Ascending aorta (tissue), 2 donors: ENCODE data around the gene KRTAP19-6. TPM values are rescaled to one million over a fixed set of nuclear protein-coding genes. Genes with fewer than 3 reads are reported as not detected.

Experiments used
- DNase-seq, 2 donors: peaks; one replicate each; pipeline ENCODE4 v3.0.0-alpha.2; 2019; ENCODE audit warnings: low spot score in 2 of 2
- H3K27ac ChIP-seq, 2 donors: fragments of 200-600 bp; sonication (generic); one replicate each; pipeline ENCODE4 v1.5.1; 2016 to 2017; ENCODE audit warnings: mild to moderate bottlenecking in 1 of 2
- H3K27me3 ChIP-seq: fragments of 200-600 bp; sonication (generic); one replicate; pipeline ENCODE4 v1.5.1; 2017
- H3K36me3 ChIP-seq, 2 donors: fragments of 200-600 bp; sonication (generic); one replicate each; pipeline ENCODE4 v1.5.1; 2016
- H3K4me1 ChIP-seq, 2 donors: fragments of 200-600 bp; sonication (generic); one replicate each; pipeline ENCODE4 v1.5.1; 2016 to 2017; ENCODE audit warnings: mild to moderate bottlenecking in 1 of 2
- H3K4me3 ChIP-seq, 2 donors: fragments of 200-600 bp; sonication (generic); one replicate each; pipeline ENCODE4 v1.5.1; 2016 to 2017; ENCODE audit warnings: mild to moderate bottlenecking in 1 of 2
- H3K9me3 ChIP-seq, 2 donors: fragments of 200-600 bp; sonication (generic); one replicate each; pipeline ENCODE4 v1.5.1; 2016
- CTCF ChIP-seq, 3 experiments: fragments of 200-600 bp in 2 of 3; fragments of 450-650 bp in 1 of 3; sonication (generic) in 2 of 3; IDR thresholded peaks; one replicate each; pipeline ENCODE4 v1.5.1; 2016 to 2019; ENCODE audit warnings: antibody characterized with exemption in 3 of 3, mild to moderate bottlenecking in 1 of 3, moderate library complexity in 1 of 3
- intact Hi-C: fragments of 100-400 bp; cut with DNase I; formaldehyde crosslinking; loops from one replicate; pipeline ENCODE4 v1.15.1; 2023
- total RNA-seq: library from RNA; depleted of rRNA; stranded (reverse); fragments of >200 nt; gene quantifications from one replicate; pipeline ENCODE4 v1.1.0, GENCODE V29; 2016

Gene KRTAP19-6
- total RNA-seq, 1 donor from 2014 or later: not detected

- Histone ChIP-seq H3K27ac (no peak overlapping the region), H3K9me3 (no peaks in the 10 kb centered on the region), H3K4me3 (no peak overlapping the region), H3K4me1 (no peaks in the 10 kb centered on the region), H3K27me3 (no peaks in the 10 kb centered on the region), H3K36me3 (no peaks in the 10 kb centered on the region)
- TF ChIP-seq CTCF (IDR thresholded peaks at IDR 0.05): no peak
- intact Hi-C loops: no loop called here
- DNase-seq: no peak
Measured at GRCh38 chr21:30567617-30568016, 26.0 kb upstream of the KRTAP19-6 start.

GRCh38 chr21:30563630-30564029 is 22.0 kb upstream of the KRTAP19-6 start:
- no peaks in the 10 kb centered on the region for H3K27me3 ChIP-seq
- no peaks in the 10 kb centered on the region for H3K4me1 ChIP-seq
- no peak overlapping the region for H3K4me3 ChIP-seq
- DNase-seq: no peak
- no peaks in the 10 kb centered on the region for H3K9me3 ChIP-seq
- H3K27ac ChIP-seq: no peak overlapping the region
- H3K36me3 ChIP-seq: no peaks in the 10 kb centered on the region
- intact Hi-C loops: no loop called here
- no peak for TF ChIP-seq CTCF (IDR thresholded peaks at IDR 0.05)

GRCh38 chr21:30563072-30563471 is 21.4 kb upstream of the KRTAP19-6 start:
- Histone ChIP-seq H3K36me3 (no peaks in the 10 kb centered on the region), H3K4me1 (no peaks in the 10 kb centered on the region), H3K27ac (no peak overlapping the region), H3K4me3 (no peak overlapping the region), H3K9me3 (no peaks in the 10 kb centered on the region), H3K27me3 (no peaks in the 10 kb centered on the region)
- TF ChIP-seq CTCF (IDR thresholded peaks at IDR 0.05): no peak
- no peak for DNase-seq
- intact Hi-C loops: no loop called here

GRCh38 chr21:30561957-30562356 is 20.3 kb upstream of the KRTAP19-6 start:
- H3K36me3 ChIP-seq: no peaks in the 10 kb centered on the region
- H3K27ac ChIP-seq: no peak overlapping the region
- no peaks in the 10 kb centered on the region for H3K27me3 ChIP-seq
- no peak for DNase-seq
- H3K4me1 ChIP-seq: no peaks in the 10 kb centered on the region
- intact Hi-C loops: no loop called here
- H3K4me3 ChIP-seq: no peak overlapping the region
- no peak for TF ChIP-seq CTCF (IDR thresholded peaks at IDR 0.05)
- H3K9me3 ChIP-seq: no peaks in the 10 kb centered on the region

- no peaks in the 10 kb centered on the region for H3K9me3 ChIP-seq
- no peak within 1 kb of the TSS for H3K4me3 ChIP-seq
- no peaks in the 10 kb centered on the region for H3K36me3 ChIP-seq
- no peaks in the 10 kb centered on the region for H3K27me3 ChIP-seq
- no peak within 1 kb of the TSS for H3K27ac ChIP-seq
- DNase-seq: no peak
- TF ChIP-seq CTCF (IDR thresholded peaks at IDR 0.05): no peak
- H3K4me1 ChIP-seq: no peaks in the 10 kb centered on the region
- intact Hi-C loops: no loop called here
Measured at GRCh38 chr21:30561264-30561895, 19.7 kb upstream of the KRTAP19-6 start, which contains the start of gene KRTAP19-7. TSS of gene KRTAP19-7 (minus strand) at chr21:30561314. CDS start at chr21:30561289, 25 bp downstream.

- intact Hi-C loops: no loop called here
- no peak overlapping the region for H3K4me3 ChIP-seq
- no peaks in the 10 kb centered on the region for H3K9me3 ChIP-seq
- DNase-seq: no peak
- H3K27me3 ChIP-seq: no peaks in the 10 kb centered on the region
- no peaks in the 10 kb centered on the region for H3K4me1 ChIP-seq
- no peaks in the 10 kb centered on the region for H3K36me3 ChIP-seq
- no peak for TF ChIP-seq CTCF (IDR thresholded peaks at IDR 0.05)
- no peak overlapping the region for H3K27ac ChIP-seq
Measured at GRCh38 chr21:30555095-30555494, 13.4 kb upstream of the KRTAP19-6 start.
